PC-9 (cell line): ENCODE results near the gene DNAAF1.

ENCODE experiments used
- CTCF ChIP-seq: fragments of 200-600 bp; sonication (generic); conservative IDR thresholded peaks from 2 replicates; pipeline ENCODE4 v1.6.1; 2017; ENCODE audit warnings: mixed run types, antibody characterized with exemption, mild to moderate bottlenecking, moderate library complexity
- EZH2 ChIP-seq: fragments of 200-600 bp; sonication (generic); IDR thresholded peaks from 2 replicates; pipeline ENCODE4 v1.8.0; 2017; ENCODE audit warnings: antibody characterized with exemption, low read depth

GRCh38 chr16:84197466-84198128, 52.5 kb downstream of the DNAAF1 start:
- TF ChIP-seq CTCF: no peak
- no peak for TF ChIP-seq EZH2
